Stimulated activated CD4-positive, alpha-beta T cell treated with anti-CD3 and anti-CD28 coated beads, Interleukin-4, amount 100 ng/mL, for 1 hour (primary cell): ENCODE data around the gene BMPER.

Experiments used
- DNase-seq: peaks from one replicate; pipeline ENCODE4 v3.0.0-alpha.2; 2020

The BMPER gene

GRCh38 chr7:34104115-34104514 is 198.8 kb downstream of the BMPER start:
- DNase-seq = no peak

GRCh38 chr7:34104992-34105391 is 199.7 kb downstream of the BMPER start:
- DNase-seq = no peak

GRCh38 chr7:34107276-34107675 is 201.9 kb downstream of the BMPER start:
- no peak for DNase-seq

- DNase-seq = no peak
Measured at GRCh38 chr7:34108165-34108564, 202.8 kb downstream of the BMPER start.

- no peak for DNase-seq
Measured at GRCh38 chr7:34109936-34110780, 204.8 kb downstream of the BMPER start.

- no peak for DNase-seq
Measured at GRCh38 chr7:34111031-34111430, 205.7 kb downstream of the BMPER start.

- no peak for DNase-seq
Measured at GRCh38 chr7:34115503-34115902, 210.2 kb downstream of the BMPER start.

- no peak for DNase-seq
Measured at GRCh38 chr7:34117573-34117972, 212.2 kb downstream of the BMPER start.

GRCh38 chr7:34121366-34121765 is 216.0 kb downstream of the BMPER start:
- DNase-seq = no peak

- no peak for DNase-seq
Measured at GRCh38 chr7:34123316-34123715, 218.0 kb downstream of the BMPER start.

- DNase-seq = no peak
Measured at GRCh38 chr7:34124765-34125164, 219.4 kb downstream of the BMPER start.

GRCh38 chr7:34128762-34129161 is 223.4 kb downstream of the BMPER start:
- no peak for DNase-seq

GRCh38 chr7:34130558-34131295 is 225.4 kb downstream of the BMPER start:
- DNase-seq = no peak

- no peak for DNase-seq
Measured at GRCh38 chr7:34131371-34131770, 226.0 kb downstream of the BMPER start.

- no peak for DNase-seq
Measured at GRCh38 chr7:34133356-34133982, 228.1 kb downstream of the BMPER start.

- DNase-seq = no peak
Measured at GRCh38 chr7:34133983-34134782, 228.8 kb downstream of the BMPER start.

- no peak for DNase-seq
Measured at GRCh38 chr7:34135924-34136323, 230.6 kb downstream of the BMPER start.

GRCh38 chr7:34136698-34137097 is 231.4 kb downstream of the BMPER start:
- DNase-seq = no peak

GRCh38 chr7:34137176-34137575 is 231.8 kb downstream of the BMPER start:
- DNase-seq = no peak

- DNase-seq = no peak
Measured at GRCh38 chr7:34138483-34138882, 233.1 kb downstream of the BMPER start.

- DNase-seq = no peak
Measured at GRCh38 chr7:34139086-34139485, 233.7 kb downstream of the BMPER start.

GRCh38 chr7:34140066-34140465 is 234.7 kb downstream of the BMPER start:
- no peak for DNase-seq

- no peak for DNase-seq
Measured at GRCh38 chr7:34143402-34143801, 238.1 kb downstream of the BMPER start.
